KG1 (cell line): ENCODE data around the gene COL25A1.

Source experiments
- DNase-seq: peaks from one replicate; lab custom pipeline; 2025; lab: John Stamatoyannopoulos, UW

COL25A1 gene

DNA sequence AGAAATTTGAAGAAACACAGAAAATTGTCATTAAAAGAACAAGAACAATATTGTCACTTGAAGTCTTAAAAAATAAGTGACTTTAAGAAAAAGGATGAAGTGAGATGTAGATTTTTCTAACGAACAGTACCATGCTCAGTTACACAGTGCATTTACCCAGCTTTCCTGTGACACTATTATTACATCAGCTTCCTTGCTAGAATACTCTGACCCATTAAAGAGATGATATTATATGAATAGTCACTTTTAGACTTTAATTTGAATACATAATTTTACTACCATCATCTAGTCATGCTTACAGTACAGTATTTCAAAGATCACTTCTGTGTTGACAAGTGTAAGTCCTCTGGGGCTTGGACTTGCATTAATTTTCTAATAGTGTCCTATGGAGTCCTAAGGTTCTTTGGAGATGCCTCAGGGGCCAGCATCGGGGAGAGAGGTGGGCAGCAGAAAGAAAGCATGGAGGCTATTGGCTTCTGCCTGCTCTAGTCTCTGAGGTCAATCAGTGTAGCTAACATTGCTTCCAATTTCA, 10.7 kb downstream of the COL25A1 start:
- no peak for DNase-seq

DNA sequence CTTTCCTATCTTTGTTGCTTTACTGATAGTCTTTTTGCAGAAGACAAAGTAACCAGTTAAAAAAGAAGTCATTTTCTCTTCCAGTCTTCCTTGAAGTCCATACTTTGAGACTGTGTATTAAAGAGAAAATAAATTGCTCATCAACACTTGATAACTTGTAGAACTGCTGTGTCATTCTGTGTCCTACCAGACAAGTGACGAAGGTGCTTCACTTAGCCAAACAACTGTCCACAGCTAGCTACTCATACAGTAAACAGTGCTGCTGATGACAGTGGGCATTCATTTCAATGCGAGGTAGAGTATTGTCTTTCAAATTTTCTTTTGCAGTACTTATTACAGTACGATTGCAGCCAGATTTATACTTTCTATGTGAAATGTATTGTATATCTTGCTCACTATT, 11.5 kb downstream of the COL25A1 start:
- DNase-seq: no peak

DNA sequence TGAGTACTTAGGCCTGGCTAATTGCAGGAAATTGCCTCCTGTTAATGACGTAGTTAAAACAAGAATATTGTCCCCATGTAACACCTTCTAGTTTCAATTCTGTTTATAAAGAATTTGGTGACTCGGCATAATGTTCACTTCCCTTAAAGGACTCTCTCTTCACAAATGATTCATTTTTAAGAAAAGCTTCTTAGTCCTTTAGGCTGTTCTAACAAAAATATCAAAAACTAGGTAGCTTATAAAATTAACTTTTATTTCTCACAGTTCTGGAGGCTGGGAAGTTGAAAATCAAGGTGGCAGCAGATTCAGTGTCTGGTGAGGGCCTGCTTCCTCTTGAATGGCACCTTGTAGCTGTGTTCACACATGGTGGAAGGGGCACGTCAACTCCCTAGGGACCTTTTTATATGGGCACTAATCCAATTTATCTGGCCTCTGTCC, 23.8 kb downstream of the COL25A1 start:
- DNase-seq: no peak

DNA sequence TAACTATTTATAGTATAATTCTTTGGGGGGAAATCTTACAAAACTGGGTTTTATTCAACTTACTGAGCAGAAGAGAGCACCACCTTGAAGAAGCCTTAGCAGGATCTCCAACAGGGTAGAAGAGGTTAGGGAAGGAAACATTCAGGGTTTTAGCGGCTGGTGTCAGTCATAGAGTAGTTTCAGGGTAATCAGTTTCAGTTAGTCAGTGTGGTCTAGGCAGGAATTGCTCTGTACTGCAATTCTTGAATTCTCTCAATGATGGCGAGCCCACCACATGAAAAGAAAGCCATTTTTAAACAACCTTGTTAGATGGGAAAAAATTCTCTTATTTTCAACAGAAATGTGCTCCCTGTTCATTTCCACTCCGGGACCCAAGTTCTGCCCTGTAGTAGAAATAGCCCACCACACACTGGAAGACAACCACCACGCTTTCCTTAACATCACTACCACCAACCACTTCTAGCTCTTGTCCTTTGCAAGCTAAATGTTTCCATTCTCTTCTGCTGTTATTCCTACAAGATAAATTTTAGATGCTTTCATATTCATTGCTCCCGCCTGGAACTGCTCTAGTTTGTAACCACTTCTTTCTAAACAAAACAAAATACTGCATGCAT, 25.9 kb downstream of the COL25A1 start:
- DNase-seq: no peak

DNA sequence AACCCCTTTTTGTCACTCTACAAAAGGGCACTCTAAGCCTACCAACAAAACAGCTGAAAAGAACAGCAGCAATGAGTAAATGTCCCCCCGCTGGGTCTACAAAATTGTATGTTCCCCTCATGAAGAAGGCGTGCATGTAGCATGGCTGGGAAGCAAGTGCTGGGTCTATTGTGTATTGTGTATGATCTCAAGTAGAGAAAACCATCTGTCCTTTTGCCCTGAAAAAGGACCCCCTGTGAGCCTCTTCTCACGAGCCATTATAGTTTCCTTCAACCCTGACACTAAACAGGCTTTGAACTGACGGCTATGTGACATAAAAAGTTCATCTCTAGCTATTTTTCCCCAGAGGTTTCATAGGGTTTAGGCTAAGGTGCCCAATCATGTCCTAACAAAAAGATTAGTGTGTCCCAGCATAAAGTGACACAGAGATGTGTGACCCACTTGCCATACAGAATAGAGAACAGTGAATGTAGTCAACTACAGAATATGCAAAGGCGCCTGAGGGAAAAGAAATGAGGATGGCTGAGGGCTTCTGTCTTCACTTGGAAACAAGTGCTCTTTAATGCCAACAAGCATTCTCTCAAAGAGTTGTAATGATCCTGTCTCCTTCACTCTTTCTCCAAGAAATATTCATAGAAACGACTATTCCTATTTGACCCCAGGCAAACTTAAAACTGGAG, 27.3 kb downstream of the COL25A1 start:
- no peak for DNase-seq

DNA sequence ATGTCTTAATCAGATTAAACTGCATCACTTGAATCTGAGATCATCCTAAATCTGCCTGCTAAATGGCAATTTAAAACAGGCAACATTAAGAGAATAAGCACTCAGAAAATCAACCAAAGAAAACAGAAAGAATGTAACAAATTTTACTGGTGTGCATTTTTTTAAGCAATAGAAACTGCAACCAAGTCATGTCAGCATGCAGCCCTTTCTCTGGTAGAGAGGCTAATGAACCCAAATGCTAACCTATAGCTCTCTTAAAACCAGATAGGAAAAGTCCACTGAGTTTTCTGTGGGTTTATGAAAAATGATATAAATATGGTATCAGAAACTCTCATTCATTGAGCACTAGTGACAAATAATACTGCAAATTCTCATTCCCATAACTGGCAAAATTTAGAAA, 35.6 kb downstream of the COL25A1 start:
- DNase-seq: no peak

DNA sequence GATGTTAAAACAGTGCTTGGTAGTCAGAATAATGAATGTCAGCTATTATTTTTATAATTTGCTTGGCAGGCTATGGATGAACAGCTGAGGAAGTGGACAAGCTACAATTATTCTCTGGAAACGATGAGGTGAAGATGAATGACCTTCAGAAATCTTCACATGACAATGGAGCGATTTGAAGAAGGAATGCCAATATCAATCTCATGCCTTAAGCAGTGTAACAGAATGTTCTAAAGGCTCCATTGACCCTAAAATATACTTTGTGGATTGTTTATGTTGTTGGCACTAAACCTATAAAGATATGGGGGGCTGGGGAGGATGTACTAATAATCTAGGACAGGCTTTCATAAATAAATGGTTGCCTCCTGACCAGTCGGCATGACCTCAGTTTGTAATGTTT, 36.2 kb downstream of the COL25A1 start:
- no peak for DNase-seq

DNA sequence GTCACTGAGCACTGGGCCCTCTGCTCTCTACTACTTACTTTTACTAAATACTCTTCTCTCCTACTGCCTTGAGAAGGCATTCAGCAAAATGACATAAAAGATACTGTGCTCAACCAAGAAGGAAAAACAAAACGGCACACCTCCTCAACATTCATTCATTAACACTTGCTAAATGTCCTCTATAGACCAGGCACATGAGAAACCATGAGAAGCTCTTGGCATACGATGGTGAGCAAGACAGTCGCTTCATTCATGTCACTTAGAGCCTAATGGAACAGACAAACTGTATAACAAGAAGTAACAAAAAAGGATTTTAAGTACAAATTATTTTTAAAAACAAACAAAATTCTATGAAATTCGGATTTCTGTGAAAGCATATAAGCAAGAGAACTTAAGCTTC, 38.7 kb downstream of the COL25A1 start:
- DNase-seq: no peak

DNA sequence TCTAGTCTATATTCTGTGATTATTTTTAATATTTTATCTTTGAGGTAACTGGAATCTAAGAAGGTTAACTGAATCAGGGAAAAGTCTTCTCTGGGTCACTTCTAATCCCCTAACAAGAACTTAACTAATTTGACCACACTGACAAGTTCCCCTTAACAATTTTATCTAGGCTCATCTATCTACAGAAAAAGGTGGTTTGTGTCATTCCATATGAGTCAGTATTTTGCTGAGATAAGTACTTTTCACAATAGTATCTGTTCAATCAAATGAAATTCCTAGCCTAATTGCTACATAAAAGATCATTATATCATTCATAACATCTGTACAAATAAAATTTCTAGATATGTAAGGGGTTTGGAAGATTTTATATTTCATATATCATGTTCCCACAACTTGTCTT, 45.6 kb downstream of the COL25A1 start:
- no peak for DNase-seq

DNA sequence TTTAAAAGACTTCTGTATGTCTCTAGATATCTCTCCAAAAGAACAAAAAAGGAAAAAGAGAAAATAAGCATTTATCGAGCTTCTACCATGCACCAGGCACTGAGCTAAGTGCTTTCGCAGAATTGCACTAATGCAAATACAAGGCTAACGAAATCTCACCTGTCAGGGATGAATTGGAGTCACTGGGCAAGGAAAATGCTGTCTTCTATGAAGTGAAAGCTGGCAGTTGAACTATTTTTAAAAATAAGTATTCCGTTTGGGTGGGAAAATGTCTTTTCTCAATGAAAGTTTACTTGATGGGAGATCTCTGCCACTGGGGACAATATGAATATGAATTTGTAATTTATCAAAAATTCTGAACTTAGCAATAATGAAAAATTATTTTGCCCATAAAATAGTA, 47.6 kb downstream of the COL25A1 start:
- DNase-seq: no peak

DNA sequence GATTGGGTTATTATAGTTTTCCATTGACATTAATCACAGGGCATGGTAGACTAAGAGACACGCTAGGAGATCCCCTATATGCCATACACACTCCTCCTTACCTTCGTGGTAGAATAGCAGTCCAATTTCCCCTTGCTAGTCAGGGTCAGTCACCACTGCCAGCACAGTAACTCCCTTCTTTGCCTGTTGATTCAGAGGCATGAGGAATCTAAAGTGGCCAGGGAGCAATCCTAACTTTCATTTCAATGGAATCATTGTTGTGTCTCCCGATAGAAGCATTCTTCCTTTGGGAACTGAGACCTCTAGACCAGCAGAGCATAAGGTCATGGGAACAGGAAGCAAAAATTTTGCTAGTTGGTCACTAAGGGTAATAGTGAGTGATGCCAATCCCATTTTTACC, 51.1 kb downstream of the COL25A1 start:
- no peak for DNase-seq

DNA sequence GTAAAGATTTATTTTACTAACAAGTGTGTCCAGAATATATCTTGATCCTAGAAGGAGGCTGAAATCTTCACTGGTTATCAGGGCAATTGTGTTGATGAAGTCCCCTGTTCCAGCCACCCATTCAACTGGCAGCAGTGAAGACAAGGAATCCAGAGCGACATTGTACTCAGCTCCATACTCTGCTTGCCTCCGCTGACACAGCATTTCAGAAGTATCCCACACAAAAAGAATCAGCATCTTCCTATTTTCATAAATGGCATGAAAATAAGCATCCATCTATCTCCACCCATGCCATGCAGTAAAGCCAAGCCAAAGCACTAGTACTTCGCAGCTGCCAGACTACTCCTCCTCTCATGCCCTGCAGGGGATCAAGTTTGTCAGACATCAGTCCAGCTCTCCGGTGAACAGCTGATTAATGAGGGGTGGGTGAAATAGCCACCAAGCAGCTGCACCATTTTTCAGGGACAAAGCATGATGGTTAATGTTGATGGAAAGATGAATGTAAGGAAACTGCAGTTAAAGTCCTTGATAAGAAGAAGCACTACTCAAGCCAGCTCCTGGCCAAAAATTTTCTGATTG, 54.0 kb downstream of the COL25A1 start:
- DNase-seq: no peak

DNA sequence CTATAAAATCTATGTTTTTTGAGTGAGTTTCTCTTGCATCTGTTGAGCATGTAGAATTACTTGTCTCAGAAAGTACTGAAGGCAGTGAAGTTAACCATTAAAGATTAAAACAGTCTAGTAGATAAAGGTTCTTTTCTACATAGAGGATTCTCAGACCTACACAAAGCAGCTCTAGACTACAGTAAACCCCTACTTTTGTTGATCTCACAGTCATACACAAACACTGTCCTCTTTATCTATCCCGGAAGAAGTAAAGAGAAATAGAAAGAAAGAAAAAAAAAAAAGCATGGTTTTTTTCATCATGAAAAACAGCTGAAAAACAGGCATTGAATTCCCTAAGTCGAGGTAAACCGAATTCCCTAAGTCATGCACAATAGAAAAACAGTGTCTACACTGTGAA, 58.6 kb downstream of the COL25A1 start:
- DNase-seq: no peak

DNA sequence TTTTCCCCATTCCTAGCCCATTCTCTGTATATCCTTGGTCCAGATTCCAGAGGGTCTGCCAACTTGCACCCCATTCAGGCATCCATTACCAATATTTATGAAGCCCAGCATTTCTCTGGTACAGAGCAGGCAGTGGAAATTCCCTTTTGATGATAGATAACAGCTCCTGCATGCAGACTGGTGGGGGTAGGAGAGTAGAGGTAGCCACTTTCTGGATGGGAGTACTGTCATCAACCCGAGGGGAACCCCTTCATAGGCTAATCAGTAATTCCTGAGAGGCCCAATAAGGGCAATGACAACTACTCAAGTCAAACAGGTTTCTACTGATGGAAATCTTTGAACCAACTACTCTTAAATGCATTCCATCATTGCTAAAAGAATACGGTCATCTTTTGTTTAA, 63.7 kb downstream of the COL25A1 start:
- no peak for DNase-seq

DNA sequence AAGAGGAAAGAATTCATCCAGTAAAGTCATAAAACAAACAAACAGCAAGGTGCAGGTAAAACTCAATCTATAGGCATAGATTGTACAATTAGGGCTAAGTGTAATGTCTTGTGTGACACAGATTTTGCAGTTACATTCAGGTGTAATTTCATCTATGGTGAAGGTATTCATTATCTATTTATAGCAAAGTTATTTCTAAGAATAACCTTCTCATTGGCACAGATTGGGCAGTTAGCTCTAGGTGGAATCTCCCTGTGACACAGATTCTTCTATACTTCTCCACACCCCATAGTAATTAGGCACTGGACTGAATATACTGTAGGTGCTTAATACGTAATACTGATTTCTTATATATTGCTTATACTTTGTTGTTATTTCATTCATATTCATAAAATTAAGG, 66.8 kb downstream of the COL25A1 start:
- no peak for DNase-seq

DNA sequence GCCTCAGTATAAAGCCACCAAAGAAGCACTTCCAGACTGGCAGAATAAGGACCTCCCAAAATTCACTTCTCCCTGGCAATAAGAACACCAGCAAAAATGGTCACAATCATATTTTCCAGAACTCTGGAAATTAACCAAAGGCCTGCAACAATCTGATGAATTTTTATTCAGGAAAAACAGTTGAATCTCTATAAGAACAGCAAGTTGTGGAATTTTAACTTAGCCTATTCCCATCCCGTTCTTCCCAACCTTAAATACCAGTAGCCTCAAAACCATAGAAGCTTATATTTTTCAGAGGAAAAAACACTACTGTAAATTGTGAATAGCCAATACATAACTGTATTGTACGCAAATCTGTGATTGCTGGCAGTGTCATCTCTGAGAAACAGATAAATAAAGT, 67.9 kb downstream of the COL25A1 start:
- no peak for DNase-seq

DNA sequence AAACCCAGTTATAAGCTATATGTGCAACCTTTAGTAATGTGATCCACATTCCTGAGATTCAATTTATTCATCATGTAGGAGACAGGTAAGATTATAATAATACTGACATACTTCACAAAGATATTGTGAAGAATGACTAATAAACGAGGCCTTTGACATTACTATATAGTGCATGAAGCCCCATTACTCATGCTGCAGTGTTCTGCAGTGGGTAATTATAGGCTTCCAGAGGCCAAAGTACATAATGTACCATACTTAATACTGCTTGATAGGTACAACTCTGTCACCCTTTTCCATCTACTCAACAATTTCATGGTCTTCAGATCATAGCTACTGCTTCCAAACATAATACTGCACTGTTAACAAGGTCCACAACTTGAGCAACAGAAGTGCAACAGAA, 68.9 kb downstream of the COL25A1 start:
- DNase-seq: no peak

DNA sequence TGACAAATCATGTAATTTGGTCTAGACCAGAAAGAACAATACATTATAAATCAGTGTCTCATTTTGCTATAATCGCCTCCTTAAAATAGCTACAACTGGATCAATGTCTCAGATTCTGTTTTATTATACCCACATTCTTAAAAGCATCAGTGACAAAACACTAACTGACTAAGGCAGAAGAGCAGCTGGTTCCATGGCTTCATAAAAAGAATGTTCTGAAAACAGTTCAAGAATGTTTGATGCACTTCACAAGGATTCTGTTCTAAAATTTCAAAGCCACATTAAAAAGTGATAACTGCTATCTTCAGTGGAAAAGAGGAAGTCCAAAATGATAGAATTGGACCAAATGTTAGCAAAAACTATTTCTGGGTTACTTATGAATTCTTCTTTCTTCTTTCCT, 69.8 kb downstream of the COL25A1 start:
- no peak for DNase-seq

DNA sequence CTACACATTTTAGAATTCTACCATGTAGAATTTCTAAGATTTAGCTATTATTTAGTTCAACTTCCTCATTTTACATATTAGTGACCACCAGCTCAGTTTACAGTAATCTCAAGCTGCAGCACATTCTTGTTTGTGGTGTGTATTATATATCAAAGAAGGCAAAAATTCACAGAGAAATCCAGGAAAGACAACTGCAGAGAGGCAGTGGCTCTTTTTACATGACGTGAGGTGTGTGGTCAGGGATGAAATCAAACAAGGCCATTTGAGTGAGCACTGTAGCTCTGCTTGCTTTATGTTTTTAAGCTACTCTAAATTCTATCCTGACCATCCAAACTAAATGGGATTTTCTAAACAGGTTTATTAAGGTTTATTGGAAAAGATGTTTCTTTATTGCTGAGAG, 71.1 kb downstream of the COL25A1 start:
- no peak for DNase-seq

DNA sequence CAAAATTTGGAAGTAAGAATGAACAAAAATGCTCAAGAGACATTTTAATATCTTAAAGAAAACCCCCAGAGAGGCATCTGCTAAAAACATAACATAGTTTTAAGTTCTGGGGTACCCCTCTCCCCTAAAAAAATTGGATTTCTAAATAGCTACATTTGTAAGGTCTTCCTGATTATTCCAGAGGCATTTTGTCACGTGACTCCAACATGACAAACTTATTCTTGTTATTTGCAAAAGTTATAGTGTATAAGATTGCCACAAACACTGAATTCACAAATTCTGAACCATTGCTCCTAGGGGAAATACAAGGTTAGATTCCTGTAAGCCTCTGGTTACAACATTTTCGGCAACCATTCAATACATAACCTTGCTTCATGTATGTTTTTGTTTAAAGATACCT, 73.4 kb downstream of the COL25A1 start:
- DNase-seq: no peak

DNA sequence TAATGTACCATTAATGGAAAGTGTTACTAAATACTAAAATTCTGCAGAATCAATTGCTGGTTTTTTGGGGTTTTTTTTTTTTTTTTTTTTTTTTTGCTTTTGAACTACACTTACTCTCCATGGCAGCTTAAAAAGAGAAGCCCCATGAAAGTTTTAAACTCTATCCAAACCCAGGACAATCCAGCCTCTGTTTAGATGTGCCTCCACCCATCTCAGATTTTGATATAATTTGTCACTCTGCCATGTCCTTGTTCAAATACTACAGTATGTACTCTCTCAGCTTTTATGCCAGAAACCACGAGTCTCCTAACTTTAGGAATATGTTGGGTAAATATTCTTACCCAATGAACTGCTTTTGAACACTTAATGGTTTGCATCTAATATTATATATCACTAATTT, 84.2 kb downstream of the COL25A1 start:
- no peak for DNase-seq

DNA sequence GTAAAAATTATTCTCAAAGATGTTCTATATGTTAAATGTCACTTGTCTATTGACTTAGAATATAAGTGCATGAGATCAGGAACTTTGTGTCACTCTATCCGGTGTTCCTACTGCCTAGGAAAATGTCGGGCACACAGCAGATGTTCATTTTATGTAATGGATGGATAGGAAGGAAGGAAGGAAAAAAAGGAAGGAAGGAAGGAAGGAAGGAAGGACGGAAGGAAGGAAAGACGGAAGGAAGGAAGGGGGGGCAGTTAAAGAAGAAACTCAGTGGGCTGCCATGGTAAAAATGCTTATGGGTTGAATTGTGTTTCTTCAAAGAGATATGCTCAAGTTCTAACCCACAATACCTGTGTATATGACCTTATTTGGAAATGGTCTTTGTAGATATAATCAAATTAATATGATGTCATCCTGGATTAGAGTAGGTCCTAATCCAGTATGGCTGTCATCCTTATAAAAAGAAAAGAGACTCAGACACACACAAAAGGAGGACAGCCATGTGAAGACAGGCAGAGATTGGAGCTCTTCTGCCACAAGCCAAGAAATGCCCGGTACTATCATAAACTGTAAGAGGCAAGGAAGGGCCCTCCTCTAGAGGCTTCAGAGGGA, 86.3 kb downstream of the COL25A1 start:
- DNase-seq: no peak

DNA sequence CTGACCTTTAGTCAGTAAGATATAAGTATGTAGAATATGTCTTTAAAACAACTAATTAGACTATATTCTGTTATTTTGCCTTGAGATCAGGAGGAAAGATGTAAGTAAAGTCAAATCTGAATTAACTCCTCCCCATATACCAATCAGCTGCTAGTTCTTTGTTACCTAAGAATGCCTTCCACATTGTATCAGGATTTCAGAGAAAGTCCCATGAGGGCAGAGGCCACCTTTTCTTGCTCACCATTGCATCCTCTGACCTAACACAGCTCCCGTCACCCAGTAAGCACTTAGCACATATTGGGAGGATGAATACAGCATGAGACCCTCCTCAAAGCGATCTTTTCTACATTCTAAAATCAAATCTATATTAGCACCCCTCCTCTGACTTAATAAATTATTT, 87.0 kb downstream of the COL25A1 start:
- no peak for DNase-seq
